ENCODE measurements around the gene ANAPC4.

ANAPC4 gene

GRCh38 chr4:25377572-25378436 is 741 bp downstream of the ANAPC4 start:
- DNase-seq: peak; percentile 6

- DNase-seq: peak; percentile 1
Observed at GRCh38 chr4:25378437-25378743, 1.3 kb downstream of the ANAPC4 start.

GRCh38 chr4:25379591-25379990 is 2.5 kb downstream of the ANAPC4 start:
- no peak for DNase-seq

DNA sequence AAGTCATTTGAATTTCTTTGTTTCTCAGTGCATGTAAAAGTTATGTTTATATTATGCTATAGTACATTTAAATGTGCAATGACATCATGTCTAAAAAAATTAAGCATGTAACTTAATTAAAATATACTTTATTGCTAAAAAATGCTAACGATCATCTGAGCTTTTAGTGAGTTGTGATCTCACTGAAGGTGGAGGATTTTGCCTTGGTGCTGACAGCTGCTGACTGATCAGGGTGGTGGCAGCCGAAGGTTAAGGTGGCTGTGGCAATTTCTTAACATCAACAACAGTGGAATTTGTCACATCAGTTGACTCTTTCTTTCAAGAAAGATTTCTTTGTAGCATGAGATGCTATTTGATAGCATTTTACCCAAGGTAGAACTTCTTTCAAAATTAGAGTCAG is 6.6 kb downstream of the ANAPC4 start:
- DNase-seq: no peak

- DNase-seq: no peak
Observed at GRCh38 chr4:25386926-25387325, 9.9 kb downstream of the ANAPC4 start.

GRCh38 chr4:25397305-25397704 is 20.2 kb downstream of the ANAPC4 start:
- no peak for DNase-seq

- DNase-seq: no peak
Observed at GRCh38 chr4:25399510-25399909, 22.4 kb downstream of the ANAPC4 start.

DNA sequence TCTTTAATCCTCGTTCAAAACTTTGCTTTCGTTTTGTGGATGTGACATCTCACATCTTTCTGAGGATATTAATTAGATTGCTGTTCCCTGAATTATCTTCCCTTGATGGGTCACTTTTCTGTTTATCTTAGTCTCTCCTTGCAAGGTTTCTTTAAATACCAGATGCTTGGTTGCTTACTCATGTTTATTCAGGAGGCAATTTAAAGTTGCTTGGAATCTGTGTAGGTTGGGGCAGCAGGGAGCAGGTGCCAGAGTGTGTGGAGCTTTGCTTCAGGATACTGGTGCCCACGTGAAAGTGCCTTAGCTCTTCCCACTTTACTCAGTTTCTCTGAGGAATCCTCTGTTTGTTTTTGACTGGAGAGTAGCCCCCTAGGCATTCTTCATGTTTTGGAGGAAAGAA is 24.0 kb downstream of the ANAPC4 start:
- no peak for DNase-seq

DNA sequence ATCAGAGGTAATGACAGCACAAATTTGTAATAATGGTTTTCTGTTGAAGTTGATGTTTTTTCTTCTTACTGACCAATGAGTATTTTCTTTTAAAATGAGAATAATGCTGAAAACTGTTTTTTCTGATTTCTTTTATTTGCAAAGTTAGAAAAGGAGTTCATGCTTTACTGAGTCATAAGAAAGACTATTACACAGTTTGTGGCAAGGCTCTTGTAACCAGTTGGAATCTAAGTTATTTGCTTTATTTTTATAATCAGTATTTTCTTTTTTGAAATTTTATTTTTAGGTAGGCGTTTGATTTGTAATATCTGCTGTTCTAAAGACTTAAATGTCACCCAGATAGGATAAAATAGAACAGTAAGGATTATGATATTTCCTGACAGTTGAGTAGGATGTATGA is 25.5 kb downstream of the ANAPC4 start:
- no peak for DNase-seq

DNA sequence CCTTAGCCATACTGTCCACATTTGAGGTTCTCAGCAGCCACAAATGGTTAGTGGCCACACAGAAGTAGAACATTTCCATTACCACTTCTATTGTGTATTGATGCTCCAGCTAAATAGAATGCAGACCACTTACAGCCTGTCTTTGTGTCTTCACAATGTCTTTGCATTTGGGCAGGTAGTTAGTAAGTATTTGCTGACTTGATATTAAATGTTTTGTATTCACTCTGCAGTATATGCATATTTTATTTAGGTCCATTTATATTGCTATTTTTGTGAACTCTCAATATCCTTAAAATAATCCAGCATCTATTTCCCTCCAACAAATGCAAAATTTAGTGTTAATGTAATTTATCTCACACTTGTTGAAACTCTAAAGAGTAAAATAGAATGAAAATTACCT is 26.6 kb downstream of the ANAPC4 start:
- DNase-seq: no peak

DNA sequence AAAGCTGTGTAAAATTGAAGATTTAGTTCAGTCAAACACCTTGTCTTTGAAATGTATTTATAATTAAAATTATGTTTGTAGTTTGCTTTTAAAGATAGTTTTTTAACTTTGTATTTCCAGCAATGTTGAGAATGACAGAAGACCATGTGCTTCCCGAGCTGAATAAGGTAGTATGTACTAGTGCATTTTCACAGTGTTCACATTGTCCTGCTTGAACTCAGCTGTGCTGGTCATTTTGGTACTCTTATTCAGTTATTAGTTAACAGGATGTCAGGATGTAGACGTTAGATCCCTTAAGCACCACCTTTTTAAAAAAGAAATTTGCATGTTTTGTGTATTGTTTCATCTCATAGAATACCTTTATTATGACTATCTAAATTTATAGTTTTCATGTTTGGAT is 28.4 kb downstream of the ANAPC4 start:
- DNase-seq: no peak

- no peak for DNase-seq
Observed at GRCh38 chr4:25406081-25406692, 29.1 kb downstream of the ANAPC4 start.

DNA sequence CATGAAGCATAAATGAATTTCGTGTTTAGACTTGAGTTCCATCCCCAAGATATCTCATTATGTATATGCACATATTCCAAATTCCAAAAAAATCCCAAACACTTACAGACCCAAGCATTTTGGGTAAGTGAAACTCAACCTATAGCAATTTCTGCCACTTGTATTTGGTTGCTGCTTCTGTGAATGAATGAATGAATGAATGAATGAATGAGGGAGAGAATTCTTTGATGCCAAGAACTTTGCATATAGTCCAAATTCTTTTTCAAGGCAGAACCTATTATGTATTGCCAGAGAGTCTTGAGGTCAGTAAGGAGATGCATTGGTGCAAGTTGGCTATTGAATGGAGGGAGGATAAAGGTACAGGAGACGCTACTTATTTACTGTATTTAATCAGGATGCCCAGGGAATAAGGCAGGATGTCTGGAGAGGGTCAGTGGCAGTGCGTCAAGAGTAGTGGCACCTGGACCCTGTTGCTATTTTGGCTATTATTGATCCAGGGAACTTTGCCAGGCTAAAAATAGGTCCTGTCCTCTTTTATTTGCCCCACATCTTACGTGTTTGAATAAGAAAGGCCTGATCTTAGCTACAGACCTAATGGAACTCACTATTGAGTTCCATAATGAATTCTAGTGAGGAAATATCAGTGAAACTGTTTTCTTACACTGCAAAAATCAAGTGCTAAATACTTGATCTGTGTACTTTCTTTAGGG is 33.9 kb downstream of the ANAPC4 start:
- DNase-seq: no peak

DNA sequence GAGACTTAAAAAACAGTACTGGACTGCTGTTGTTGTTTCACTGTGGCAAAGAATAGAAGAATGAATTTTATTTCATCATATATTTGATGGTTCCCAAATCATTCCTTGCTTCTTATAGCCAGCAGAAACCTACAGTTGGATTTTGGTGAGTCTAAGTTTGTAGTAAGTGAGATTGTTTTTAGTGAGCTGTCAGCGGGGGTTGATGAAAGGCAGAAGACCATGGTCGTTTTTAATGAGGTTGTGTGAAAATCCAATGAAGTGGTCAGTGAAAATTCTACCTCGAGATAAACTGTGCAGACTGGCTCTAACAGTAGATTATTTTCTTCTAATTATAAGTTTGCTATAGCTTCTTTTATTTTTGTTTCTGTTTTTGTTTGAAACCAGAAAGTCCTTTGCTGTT is 36.2 kb downstream of the ANAPC4 start:
- no peak for DNase-seq

DNA sequence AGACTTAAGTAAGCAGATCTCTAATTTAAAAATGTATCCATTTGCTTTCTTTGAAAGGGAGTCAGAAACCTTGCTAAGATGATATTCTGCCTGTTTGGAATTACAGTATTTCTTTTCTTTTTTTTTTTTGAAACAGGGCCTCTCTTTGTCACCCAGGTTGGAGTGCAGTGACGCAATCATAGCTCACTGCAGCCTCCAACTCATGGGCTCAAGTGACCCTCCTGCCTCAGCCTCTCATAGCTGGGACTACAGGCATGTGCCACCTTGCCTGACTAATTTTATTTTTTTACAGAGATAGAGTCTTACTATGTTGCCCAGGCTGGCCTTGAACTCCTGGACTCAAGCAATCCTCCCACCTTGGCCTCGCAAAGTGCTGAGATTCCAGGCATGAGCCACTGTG is 40.0 kb downstream of the ANAPC4 start:
- DNase-seq: no peak

DNA sequence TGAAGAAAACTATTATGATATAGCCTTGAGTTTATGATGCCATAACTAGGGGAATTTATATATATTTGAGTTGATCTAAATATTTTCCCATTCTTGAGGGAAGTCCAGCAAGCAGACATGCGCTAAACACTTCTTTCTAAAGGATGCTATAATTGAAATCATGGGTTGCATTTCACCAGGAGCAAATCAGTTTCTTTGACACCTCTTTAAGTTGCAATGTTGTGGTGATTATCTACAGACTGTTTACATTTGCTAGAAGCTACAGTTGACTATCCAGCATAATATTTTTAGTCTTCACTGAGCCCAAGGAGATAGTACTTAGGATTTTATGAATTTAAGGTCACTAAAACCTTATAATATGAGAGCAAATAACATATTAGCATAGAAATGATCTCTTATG is 43.9 kb downstream of the ANAPC4 start:
- DNase-seq: no peak

- DNase-seq: peak; percentile 72
Observed at GRCh38 chr4:25421816-25422525, 44.9 kb downstream of the ANAPC4 start.

DNA sequence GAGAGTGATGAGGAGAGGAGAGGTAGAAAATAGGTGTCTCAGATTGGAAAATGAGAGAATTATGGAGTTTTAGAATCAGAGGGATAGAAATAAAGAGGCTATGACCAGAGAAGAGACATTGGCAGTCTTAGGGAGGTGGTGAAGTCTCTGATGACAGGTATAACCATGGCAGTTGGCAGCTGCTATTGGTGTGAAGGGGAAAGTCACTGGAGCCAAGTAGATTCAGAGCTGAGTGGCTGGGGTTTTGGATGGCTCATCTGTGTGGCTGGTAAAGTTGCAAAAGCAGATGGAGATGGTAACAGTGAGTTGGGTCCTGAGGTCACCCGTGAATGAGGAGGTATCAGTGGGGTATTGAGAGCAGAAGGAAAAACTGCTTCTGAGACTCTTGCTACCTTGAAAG is 46.5 kb downstream of the ANAPC4 start:
- DNase-seq: no peak

- no peak for DNase-seq
Observed at GRCh38 chr4:25424539-25425228, 47.6 kb downstream of the ANAPC4 start.

GRCh38 chr4:25425361-25425760 is 48.3 kb downstream of the ANAPC4 start:
- DNase-seq: no peak

- DNase-seq: no peak
Observed at GRCh38 chr4:25427871-25428270, 50.8 kb downstream of the ANAPC4 start.

GRCh38 chr4:25430630-25431029 is 53.6 kb downstream of the ANAPC4 start:
- no peak for DNase-seq
